HepG2 (cell line): ENCODE measurements around the gene TNFAIP8L1.

ENCODE experiments used
- NCOA5 ChIP-seq: sonication (generic); formaldehyde crosslinking; IDR thresholded peaks from 2 replicates; pipeline ENCODE4 v1.4.0; 2020; ENCODE audit warnings: missing genetic modification reagents
- NFE2L2 ChIP-seq: fragments of 150-350 bp; IDR thresholded peaks from 2 replicates; pipeline ENCODE4 v1.6.1; 2014; ENCODE audit warnings: low read length
- TEAD3 ChIP-seq: optimal IDR thresholded peaks from 2 replicates; pipeline ENCODE3; 2016; ENCODE audit warnings: borderline replicate concordance
- ZNF556 ChIP-seq: sonication (generic); formaldehyde crosslinking; IDR thresholded peaks from 2 replicates; pipeline ENCODE4 v1.4.0; 2020; ENCODE audit warnings: mild to moderate bottlenecking, missing genetic modification reagents, borderline replicate concordance
- TF ChIP-seq, protein P1 (sequence below): sonication (generic); IDR thresholded peaks from 2 replicates; pipeline ENCODE4 v1.6.1; 2016; ENCODE audit warnings: low read depth, borderline replicate concordance

DNA sequence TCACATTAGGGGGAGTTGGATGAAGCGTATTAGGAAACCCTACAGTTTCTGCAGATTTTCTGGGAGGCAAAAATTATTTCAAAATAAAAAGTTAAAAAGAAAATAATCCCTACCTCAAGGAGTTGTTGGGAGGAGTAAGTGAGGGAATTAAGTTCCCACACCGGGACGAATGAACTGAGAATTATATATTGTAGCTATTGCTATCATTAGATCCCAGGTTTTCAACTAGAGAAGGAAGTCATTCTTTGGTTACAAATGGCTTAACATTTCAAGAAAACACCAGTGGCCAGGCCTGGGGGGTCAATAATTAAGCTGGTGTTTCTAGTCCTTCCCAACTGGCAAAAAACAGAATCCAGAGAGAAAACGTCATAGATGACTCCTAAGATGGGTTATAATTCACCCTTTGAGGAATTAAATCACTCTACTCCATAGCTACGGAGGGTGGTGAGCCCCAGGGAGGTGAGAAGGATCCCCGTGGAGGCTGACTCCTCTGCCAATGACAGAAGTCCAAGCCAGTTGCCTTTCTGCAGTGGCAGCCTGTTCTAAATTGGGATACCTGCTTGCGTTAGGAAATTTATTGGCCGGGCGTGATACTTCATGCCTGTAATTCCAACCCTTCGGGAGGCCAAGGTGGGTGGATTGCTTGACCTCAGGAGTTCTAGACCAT lies 32.0 kb downstream of the TNFAIP8L1 start:
- no peak for TF ChIP-seq TEAD3
- no peak for TF ChIP-seq NFE2L2
- TF ChIP-seq NCOA5 (CRISPR knock-in tag), result no peak
- TF ChIP-seq, protein P1, sequence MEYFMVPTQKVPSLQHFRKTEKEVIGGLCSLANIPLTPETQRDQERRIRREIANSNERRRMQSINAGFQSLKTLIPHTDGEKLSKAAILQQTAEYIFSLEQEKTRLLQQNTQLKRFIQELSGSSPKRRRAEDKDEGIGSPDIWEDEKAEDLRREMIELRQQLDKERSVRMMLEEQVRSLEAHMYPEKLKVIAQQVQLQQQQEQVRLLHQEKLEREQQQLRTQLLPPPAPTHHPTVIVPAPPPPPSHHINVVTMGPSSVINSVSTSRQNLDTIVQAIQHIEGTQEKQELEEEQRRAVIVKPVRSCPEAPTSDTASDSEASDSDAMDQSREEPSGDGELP, result no peak
- no peak; the same call in 1 of the 2 replicates for TF ChIP-seq ZNF556 (CRISPR knock-in tag)
